Panc1 (cell line): ENCODE data around the gene SPOCK1. TPM values are rescaled to one million over a fixed set of nuclear protein-coding genes. Genes with fewer than 3 reads are reported as not detected.

Experiments
- ATAC-seq: fragments of 200-7000 bp; cut with Tn5 transposase; 2 replicates; pipeline ENCODE4 v1.9.1; 2020; ENCODE audit warnings: mild to moderate bottlenecking, moderate library complexity
- BruUV-seq: library from RNA; stranded (reverse); fragments of 400-500 nt; replicated peaks from 2 replicates; lab custom pipeline; 2021; lab: Mats Ljungman, UMichigan
- CTCF ChIA-PET: fragments of 300-600 bp; sonication (Branson Sonifier 250); formaldehyde crosslinking; loops from one replicate; lab custom pipeline; 2022; ENCODE audit warnings: antibody characterized with exemption; lab: Charles Lee
- POLR2A ChIA-PET: fragments of 300-600 bp; sonication (Branson Sonifier 250); formaldehyde crosslinking; loops from one replicate; lab custom pipeline; 2022; ENCODE audit warnings: antibody characterized with exemption; lab: Charles Lee
- DNase-seq: peaks from one replicate; pipeline ENCODE4 v3.0.0-alpha.2; 2010; ENCODE audit warnings: low read depth, low spot score
- H3K27ac ChIP-seq: 2 replicates; pipeline ENCODE4 v1.5.1; 2011; ENCODE audit warnings: mild to moderate bottlenecking, low read length, inconsistent platforms
- H3K27me3 ChIP-seq: fragments of 200-500 bp; sonication (Bioruptor generic); 2 replicates; pipeline ENCODE4 v1.6.0; 2014; ENCODE audit warnings: low read length, inconsistent platforms; ENCODE audit not compliant: control insufficient read depth, insufficient read depth
- H3K36me3 ChIP-seq: fragments of 200-500 bp; sonication (Bioruptor generic); 2 replicates; pipeline ENCODE4 v1.5.1; 2014; ENCODE audit warnings: inconsistent platforms, mild to moderate bottlenecking, low read length, moderate library complexity; ENCODE audit not compliant: control insufficient read depth, insufficient read depth
- H3K4me1 ChIP-seq: 2 replicates; pipeline ENCODE4 v1.5.1; 2011; ENCODE audit warnings: inconsistent platforms, mild to moderate bottlenecking, low read length, moderate library complexity; ENCODE audit not compliant: control insufficient read depth, insufficient read depth
- H3K4me3 ChIP-seq, 2 experiments: 2 replicates each; pipeline ENCODE4 v1.5.1; 2011 to 2012; ENCODE audit warnings: low read depth in 2 of 2, low read length in 2 of 2, mild to moderate bottlenecking in 2 of 2, inconsistent platforms in 1 of 2, moderate library complexity in 1 of 2
- H3K9me3 ChIP-seq: fragments of 200-500 bp; sonication (Bioruptor generic); 2 replicates; pipeline ENCODE4 v1.5.1; 2014; ENCODE audit warnings: low read depth, mild to moderate bottlenecking, inconsistent platforms, low read length, moderate library complexity; ENCODE audit not compliant: control insufficient read depth, insufficient read depth
- POLR2AphosphoS5 ChIP-seq: IDR thresholded peaks from 2 replicates; pipeline ENCODE4 v1.6.1; 2012; ENCODE audit warnings: mild to moderate bottlenecking, low read depth, low read length, moderate library complexity
- SIN3A ChIP-seq: IDR thresholded peaks from 2 replicates; pipeline ENCODE4 v1.6.1; 2012; ENCODE audit warnings: low read depth, mild to moderate bottlenecking, low read length, moderate library complexity, borderline replicate concordance; ENCODE audit not compliant: insufficient read depth
- TCF7L2 ChIP-seq: IDR thresholded peaks from 2 replicates; pipeline ENCODE4 v1.6.1; 2011; ENCODE audit warnings: mild to moderate bottlenecking, low read depth, low read length, inconsistent platforms
- in situ Hi-C: cut with HindIII; loops from 2 replicates; pipeline ENCODE4 v1.10.0; 2016; ENCODE audit warnings: low sequenced_read_pairs, low pct_unique_long_range_greater_than_20kb
- intact Hi-C: fragments of 100-400 bp; cut with micrococcal nuclease; formaldehyde crosslinking; loops from one replicate; pipeline ENCODE4 v1.10.0; 2022; ENCODE audit not compliant: unreplicated experiment
- total RNA-seq: library from RNA; stranded (reverse); gene quantifications from one replicate; pipeline ENCODE4 v1.2.1, GENCODE V29; 2021; ENCODE audit not compliant: unreplicated experiment
- TF ChIP-seq, protein P1 (sequence below): fragments of 450-650 bp; IDR thresholded peaks from 2 replicates; pipeline ENCODE4 v1.5.1; 2017; ENCODE audit warnings: mild to moderate bottlenecking
- TF ChIP-seq, protein P2 (sequence below), 2 experiments: IDR thresholded peaks; 2 replicates each; pipeline ENCODE4 v1.6.1; 2011 to 2012; ENCODE audit warnings: low read depth in 2 of 2, control low read depth in 1 of 2, low read length in 1 of 2, mild to moderate bottlenecking in 1 of 2, moderate library complexity in 1 of 2; ENCODE audit not compliant: insufficient read depth in 1 of 2

The SPOCK1 gene
- total RNA-seq, 1 experiment from 2014 or later, result 15.6 TPM

DNA sequence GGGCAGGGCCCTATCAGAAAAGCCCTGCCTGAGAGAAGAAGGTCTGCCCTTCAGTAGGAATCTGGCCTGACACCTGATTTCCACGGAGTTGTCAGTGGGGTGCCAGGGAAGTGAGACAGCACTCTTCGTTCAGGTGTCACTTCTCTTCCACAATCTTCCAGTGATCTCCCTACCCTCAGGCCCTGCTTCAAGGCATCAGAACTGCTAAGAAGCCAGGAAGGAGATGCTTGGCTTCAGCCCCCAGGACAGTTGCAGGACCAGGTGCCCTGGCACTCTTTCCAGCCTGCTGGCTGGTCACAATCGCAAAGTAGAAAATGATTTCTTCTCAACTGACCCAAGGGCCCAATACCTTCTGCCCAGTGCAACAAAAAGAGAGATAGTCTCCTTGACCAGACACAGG, 50.3 kb downstream of the SPOCK1 start:
- ATAC-seq (no peak), DNase-seq (no peak)
- POLR2A ChIA-PET, result no interaction called here
- in situ Hi-C loops, result no loop called here
- H3K27me3 ChIP-seq, result no peaks in the 10 kb centered on the region; the same call in 1 of the 2 replicates
- no TSS peak for BruUV-seq
- CTCF ChIA-PET, result no interaction called here
- no peaks in the 10 kb centered on the region for H3K9me3 ChIP-seq
- H3K36me3 ChIP-seq, result no peaks in the 10 kb centered on the region
- no peak overlapping the region for H3K27ac ChIP-seq
- no peak for TF ChIP-seq POLR2AphosphoS5
- TF ChIP-seq TCF7L2, result no peak
- TF ChIP-seq, protein P1, sequence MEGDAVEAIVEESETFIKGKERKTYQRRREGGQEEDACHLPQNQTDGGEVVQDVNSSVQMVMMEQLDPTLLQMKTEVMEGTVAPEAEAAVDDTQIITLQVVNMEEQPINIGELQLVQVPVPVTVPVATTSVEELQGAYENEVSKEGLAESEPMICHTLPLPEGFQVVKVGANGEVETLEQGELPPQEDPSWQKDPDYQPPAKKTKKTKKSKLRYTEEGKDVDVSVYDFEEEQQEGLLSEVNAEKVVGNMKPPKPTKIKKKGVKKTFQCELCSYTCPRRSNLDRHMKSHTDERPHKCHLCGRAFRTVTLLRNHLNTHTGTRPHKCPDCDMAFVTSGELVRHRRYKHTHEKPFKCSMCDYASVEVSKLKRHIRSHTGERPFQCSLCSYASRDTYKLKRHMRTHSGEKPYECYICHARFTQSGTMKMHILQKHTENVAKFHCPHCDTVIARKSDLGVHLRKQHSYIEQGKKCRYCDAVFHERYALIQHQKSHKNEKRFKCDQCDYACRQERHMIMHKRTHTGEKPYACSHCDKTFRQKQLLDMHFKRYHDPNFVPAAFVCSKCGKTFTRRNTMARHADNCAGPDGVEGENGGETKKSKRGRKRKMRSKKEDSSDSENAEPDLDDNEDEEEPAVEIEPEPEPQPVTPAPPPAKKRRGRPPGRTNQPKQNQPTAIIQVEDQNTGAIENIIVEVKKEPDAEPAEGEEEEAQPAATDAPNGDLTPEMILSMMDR, result no peak
- TF ChIP-seq SIN3A, result no peak
- H3K4me1 ChIP-seq, result no peaks in the 10 kb centered on the region
- no peak overlapping the region for H3K4me3 ChIP-seq
- intact Hi-C loops, result no loop called here

DNA sequence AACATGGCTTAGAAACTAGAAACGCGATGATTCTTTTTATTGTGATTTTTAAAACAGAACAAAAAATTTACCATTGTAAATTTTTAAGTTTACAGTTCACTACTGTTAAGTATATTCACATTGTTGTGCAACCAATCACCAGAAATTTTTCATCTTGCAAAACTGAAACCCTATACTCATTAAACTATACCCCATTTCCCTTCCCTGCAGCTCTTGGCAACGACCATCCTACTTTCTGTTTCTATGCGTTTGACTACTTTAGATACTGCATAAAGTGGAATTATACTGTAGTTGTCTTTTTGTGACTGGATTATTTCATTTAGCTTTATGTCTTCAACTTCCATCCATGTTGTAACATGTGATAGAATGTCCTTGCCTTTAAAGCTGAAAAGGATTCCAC, 52.5 kb downstream of the SPOCK1 start:
- TF ChIP-seq, protein P1, result no peak
- TF ChIP-seq POLR2AphosphoS5 (no peak), TCF7L2 (no peak), SIN3A (no peak)
- TF ChIP-seq, protein P2, sequence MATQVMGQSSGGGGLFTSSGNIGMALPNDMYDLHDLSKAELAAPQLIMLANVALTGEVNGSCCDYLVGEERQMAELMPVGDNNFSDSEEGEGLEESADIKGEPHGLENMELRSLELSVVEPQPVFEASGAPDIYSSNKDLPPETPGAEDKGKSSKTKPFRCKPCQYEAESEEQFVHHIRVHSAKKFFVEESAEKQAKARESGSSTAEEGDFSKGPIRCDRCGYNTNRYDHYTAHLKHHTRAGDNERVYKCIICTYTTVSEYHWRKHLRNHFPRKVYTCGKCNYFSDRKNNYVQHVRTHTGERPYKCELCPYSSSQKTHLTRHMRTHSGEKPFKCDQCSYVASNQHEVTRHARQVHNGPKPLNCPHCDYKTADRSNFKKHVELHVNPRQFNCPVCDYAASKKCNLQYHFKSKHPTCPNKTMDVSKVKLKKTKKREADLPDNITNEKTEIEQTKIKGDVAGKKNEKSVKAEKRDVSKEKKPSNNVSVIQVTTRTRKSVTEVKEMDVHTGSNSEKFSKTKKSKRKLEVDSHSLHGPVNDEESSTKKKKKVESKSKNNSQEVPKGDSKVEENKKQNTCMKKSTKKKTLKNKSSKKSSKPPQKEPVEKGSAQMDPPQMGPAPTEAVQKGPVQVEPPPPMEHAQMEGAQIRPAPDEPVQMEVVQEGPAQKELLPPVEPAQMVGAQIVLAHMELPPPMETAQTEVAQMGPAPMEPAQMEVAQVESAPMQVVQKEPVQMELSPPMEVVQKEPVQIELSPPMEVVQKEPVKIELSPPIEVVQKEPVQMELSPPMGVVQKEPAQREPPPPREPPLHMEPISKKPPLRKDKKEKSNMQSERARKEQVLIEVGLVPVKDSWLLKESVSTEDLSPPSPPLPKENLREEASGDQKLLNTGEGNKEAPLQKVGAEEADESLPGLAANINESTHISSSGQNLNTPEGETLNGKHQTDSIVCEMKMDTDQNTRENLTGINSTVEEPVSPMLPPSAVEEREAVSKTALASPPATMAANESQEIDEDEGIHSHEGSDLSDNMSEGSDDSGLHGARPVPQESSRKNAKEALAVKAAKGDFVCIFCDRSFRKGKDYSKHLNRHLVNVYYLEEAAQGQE (IDR thresholded peaks at IDR 0.05; ENCODE audit: insufficient read depth in 1 of 2, low read depth in 2 of 2, low read length in 1 of 2), result no peak
- CTCF ChIA-PET, result no interaction called here
- ATAC-seq, result no peak
- no peaks in the 10 kb centered on the region for H3K36me3 ChIP-seq
- H3K27ac ChIP-seq, result no peak overlapping the region
- no peak overlapping the region for H3K4me3 ChIP-seq
- no peak for DNase-seq
- H3K9me3 ChIP-seq, result no peaks in the 10 kb centered on the region
- H3K4me1 ChIP-seq, result no peaks in the 10 kb centered on the region
- in situ Hi-C loops, result no loop called here
- intact Hi-C loops, result no loop called here
- POLR2A ChIA-PET, result no interaction called here
- no peaks in the 10 kb centered on the region; the same call in 1 of the 2 replicates for H3K27me3 ChIP-seq
- no TSS peak for BruUV-seq
